GM12892 (cell line): ENCODE results near the gene POLR3F.

Experiments
- POLR2A ChIP-seq: IDR thresholded peaks from 2 replicates; pipeline ENCODE4 v1.6.1; 2011; ENCODE audit warnings: low read depth, low read length, control low read depth
- POLR2AphosphoS5 ChIP-seq: IDR thresholded peaks from 2 replicates; pipeline ENCODE4 v1.6.1; 2011; ENCODE audit warnings: low read depth, low read length, control low read depth

GRCh38 chr20:18513208-18513607, 46.0 kb downstream of the POLR3F start:
- TF ChIP-seq POLR2A = no peak
- no peak for TF ChIP-seq POLR2AphosphoS5
